NCI-H748 (cell line): ENCODE data around the gene KIF1A.

Experiments
- DNase-seq: peaks from one replicate; lab custom pipeline; 2025; ENCODE audit not compliant: unreplicated experiment; lab: John Stamatoyannopoulos, UW

The KIF1A gene

GRCh38 chr2:240768216-240768615, 51.8 kb downstream of the KIF1A start:
- DNase-seq: no peak

- no peak for DNase-seq
Measured at GRCh38 chr2:240767341-240767740, 52.7 kb downstream of the KIF1A start.

- DNase-seq: no peak
Measured at GRCh38 chr2:240766072-240766471, 53.9 kb downstream of the KIF1A start.

GRCh38 chr2:240765007-240765406, 55.0 kb downstream of the KIF1A start:
- no peak for DNase-seq

- DNase-seq: no peak
Measured at GRCh38 chr2:240764605-240765004, 55.4 kb downstream of the KIF1A start.

- DNase-seq: no peak
Measured at GRCh38 chr2:240762971-240763370, 57.0 kb downstream of the KIF1A start.

GRCh38 chr2:240762249-240762648, 57.8 kb downstream of the KIF1A start:
- no peak for DNase-seq

- DNase-seq: no peak
Measured at GRCh38 chr2:240760576-240761246, 59.3 kb downstream of the KIF1A start.

- DNase-seq: no peak
Measured at GRCh38 chr2:240760121-240760520, 59.9 kb downstream of the KIF1A start.

- DNase-seq: no peak
Measured at GRCh38 chr2:240759459-240759858, 60.6 kb downstream of the KIF1A start.

- DNase-seq: no peak
Measured at GRCh38 chr2:240757086-240757614, 62.9 kb downstream of the KIF1A start.

- DNase-seq: no peak
Measured at GRCh38 chr2:240752209-240752608, 67.8 kb downstream of the KIF1A start.

GRCh38 chr2:240750409-240750808, 69.6 kb downstream of the KIF1A start:
- DNase-seq: no peak

- no peak for DNase-seq
Measured at GRCh38 chr2:240749516-240749915, 70.5 kb downstream of the KIF1A start.

- no peak for DNase-seq
Measured at GRCh38 chr2:240747256-240747655, 72.8 kb downstream of the KIF1A start.

GRCh38 chr2:240746671-240747070, 73.3 kb downstream of the KIF1A start:
- no peak for DNase-seq

GRCh38 chr2:240745962-240746361, 74.1 kb downstream of the KIF1A start:
- no peak for DNase-seq

GRCh38 chr2:240745456-240745855, 74.6 kb downstream of the KIF1A start:
- DNase-seq: no peak

- DNase-seq: no peak
Measured at GRCh38 chr2:240742602-240743095, 77.4 kb downstream of the KIF1A start.

- no peak for DNase-seq
Measured at GRCh38 chr2:240741091-240741490, 78.9 kb downstream of the KIF1A start.

- DNase-seq: no peak
Measured at GRCh38 chr2:240739797-240740196, 80.2 kb downstream of the KIF1A start.

- no peak for DNase-seq
Measured at GRCh38 chr2:240737958-240738357, 82.1 kb downstream of the KIF1A start.

GRCh38 chr2:240737512-240737911, 82.5 kb downstream of the KIF1A start:
- DNase-seq: no peak
